Fibroblast of lung (primary cell): ENCODE results near the gene CCDC102B. TPM values are rescaled to one million over a fixed set of nuclear protein-coding genes. Genes with fewer than 3 reads are reported as not detected.

ENCODE experiments used
- DNase-seq, 2 donors: peaks; one replicate each; pipeline versions ENCODE4 v3.0.0 to v3.0.0-alpha.2; 2010; ENCODE audit warnings: low read depth in 2 of 2
- H2AFZ ChIP-seq: 2 replicates; pipeline ENCODE4 v1.5.1; 2012; ENCODE audit warnings: low read length, control low read depth, inconsistent platforms
- H3K27ac ChIP-seq: 2 replicates; pipeline ENCODE4 v1.5.1; 2011; ENCODE audit warnings: low read length, control low read depth; ENCODE audit not compliant: insufficient read depth
- H3K27me3 ChIP-seq: 2 replicates; pipeline ENCODE4 v1.5.1; 2011; ENCODE audit warnings: mild to moderate bottlenecking, low read length; ENCODE audit not compliant: control insufficient read depth, insufficient read depth
- H3K36me3 ChIP-seq: 2 replicates; pipeline ENCODE4 v1.5.1; 2011; ENCODE audit warnings: low read length; ENCODE audit not compliant: control insufficient read depth, insufficient read depth
- H3K4me1 ChIP-seq: 2 replicates; pipeline ENCODE4 v1.5.1; 2011; ENCODE audit warnings: low read length; ENCODE audit not compliant: control insufficient read depth, insufficient read depth; ENCODE audit errors: extremely low read depth
- H3K4me2 ChIP-seq: 2 replicates; pipeline ENCODE4 v1.5.1; 2011; ENCODE audit warnings: low read length, control low read depth; ENCODE audit not compliant: insufficient read depth; ENCODE audit errors: extremely low read depth
- H3K4me3 ChIP-seq, 4 experiments: fragments of 200-600 bp in 1 of 4; sonication (generic) in 1 of 4; replicated peaks in 1 of 4; 2 replicates each; pipeline ENCODE4 v1.5.1; 2011 to 2016; ENCODE audit warnings: low read length in 4 of 4, low read depth in 3 of 4, mild to moderate bottlenecking in 3 of 4, control low read depth in 2 of 4, inconsistent platforms in 1 of 4, mixed read lengths in 1 of 4; ENCODE audit not compliant: insufficient read depth in 1 of 4; ENCODE audit errors: control extremely low read depth in 1 of 4
- H3K79me2 ChIP-seq: 2 replicates; pipeline ENCODE4 v1.5.1; 2012; ENCODE audit warnings: mild to moderate bottlenecking, low read length, inconsistent platforms; ENCODE audit not compliant: control insufficient read depth, insufficient read depth
- H3K9ac ChIP-seq: 2 replicates; pipeline ENCODE4 v1.5.1; 2011; ENCODE audit warnings: mild to moderate bottlenecking, low read length, control low read depth; ENCODE audit not compliant: insufficient read depth
- H3K9me3 ChIP-seq: 2 replicates; pipeline ENCODE4 v1.5.1; 2012; ENCODE audit warnings: low read depth, low read length; ENCODE audit not compliant: control insufficient read depth, insufficient read depth
- H4K20me1 ChIP-seq: 2 replicates; pipeline ENCODE4 v1.5.1; 2011; ENCODE audit warnings: low read length; ENCODE audit not compliant: control insufficient read depth, insufficient read depth; ENCODE audit errors: extremely low read depth
- CTCF ChIP-seq, 2 donors: IDR thresholded peaks in 1 of 2; conservative IDR thresholded peaks in 1 of 2; 1 replicate in 1 of 2; 2 replicates in 1 of 2; pipeline ENCODE4 v1.5.1; 2011 to 2012; ENCODE audit warnings: low read length in 2 of 2, control low read depth in 1 of 2, inconsistent platforms in 1 of 2, low read depth in 1 of 2, mild to moderate bottlenecking in 1 of 2
- EZH2 ChIP-seq: IDR thresholded peaks from 2 replicates; pipeline ENCODE4 v1.5.1; 2012; ENCODE audit warnings: low read length, control low read depth, mild to moderate bottlenecking; ENCODE audit errors: missing control alignments
- polyA plus RNA-seq, 2 donors: library from polyadenylated mRNA; depleted of rRNA in 1 of 2; stranded (reverse) in 1 of 2; unstranded in 1 of 2; fragments of >200 nt; gene quantifications; 2 replicates each; pipeline ENCODE4 v1.2.1, GENCODE V29; 2011 to 2012; ENCODE audit warnings: missing spikeins in 1 of 2
- total RNA-seq: library from RNA; depleted of rRNA; stranded (reverse); fragments of >200 nt; gene quantifications from 2 replicates; pipeline ENCODE4 v1.2.1, GENCODE V29; 2014

Gene CCDC102B
- total and polyA plus RNA-seq, 2 donors (not counting 1 experiment from before 2014, with no cell fraction given): 33.7 to 35.3 TPM

DNA sequence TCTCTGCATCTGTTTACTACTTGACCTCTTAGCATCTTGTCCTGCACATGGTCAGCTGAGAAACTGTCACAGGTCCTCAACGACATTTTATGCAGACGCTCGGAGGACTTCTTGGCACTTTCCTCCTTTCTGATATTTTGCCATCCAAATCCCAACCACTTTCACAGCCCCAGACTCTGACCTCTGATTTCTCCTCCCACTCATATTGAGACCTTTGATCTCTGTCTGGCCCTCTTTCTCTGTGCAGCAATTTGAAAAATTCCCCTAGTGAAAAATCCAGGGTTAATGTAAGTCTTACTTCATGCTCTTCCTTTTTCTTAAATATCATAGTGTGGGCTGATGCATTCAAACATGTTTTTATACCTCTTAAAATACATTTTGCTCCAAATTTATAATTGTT lies 273.8 kb downstream of the CCDC102B start:
- no peak for DNase-seq
- Histone ChIP-seq H3K27me3 (no peaks in the 10 kb centered on the region), H2AFZ (no peak overlapping the region), H3K9me3 (no peaks in the 10 kb centered on the region), H3K79me2 (no peaks in the 10 kb centered on the region), H3K4me2 (no peak overlapping the region), H3K4me3 (no peak overlapping the region), H3K27ac (no peak overlapping the region), H3K4me1 (no peaks in the 10 kb centered on the region), H4K20me1 (no peaks in the 10 kb centered on the region), H3K9ac (no peak overlapping the region), H3K36me3 (no peaks in the 10 kb centered on the region)
- TF ChIP-seq CTCF (conservative IDR thresholded peaks at IDR 0.05 in 1 of 2, IDR thresholded peaks at IDR 0.05 in 1 of 2; ENCODE audit: low read depth in 1 of 2, low read length in 2 of 2) (no peak), EZH2 (no peak)

- H3K27ac ChIP-seq: no peak overlapping the region
- H4K20me1 ChIP-seq: no peaks in the 10 kb centered on the region
- no peak overlapping the region for H2AFZ ChIP-seq
- no peaks in the 10 kb centered on the region for H3K36me3 ChIP-seq
- H3K27me3 ChIP-seq: no peaks in the 10 kb centered on the region
- H3K4me2 ChIP-seq: no peak overlapping the region
- TF ChIP-seq EZH2: no peak
- TF ChIP-seq CTCF (conservative IDR thresholded peaks at IDR 0.05 in 1 of 2, IDR thresholded peaks at IDR 0.05 in 1 of 2; ENCODE audit: low read depth in 1 of 2, low read length in 2 of 2): no peak
- no peak overlapping the region for H3K9ac ChIP-seq
- no peak overlapping the region for H3K4me3 ChIP-seq
- no peak for DNase-seq
- H3K79me2 ChIP-seq: no peaks in the 10 kb centered on the region
- no peaks in the 10 kb centered on the region for H3K4me1 ChIP-seq
- no peaks in the 10 kb centered on the region for H3K9me3 ChIP-seq
Measured at GRCh38 chr18:69081846-69082245, 284.0 kb downstream of the CCDC102B start.

GRCh38 chr18:69082499-69082898 lies 284.6 kb downstream of the CCDC102B start:
- no peaks in the 10 kb centered on the region for H3K79me2 ChIP-seq
- H4K20me1 ChIP-seq: no peaks in the 10 kb centered on the region
- no peaks in the 10 kb centered on the region for H3K4me1 ChIP-seq
- no peaks in the 10 kb centered on the region for H3K36me3 ChIP-seq
- H3K9ac ChIP-seq: no peak overlapping the region
- TF ChIP-seq CTCF (conservative IDR thresholded peaks at IDR 0.05 in 1 of 2, IDR thresholded peaks at IDR 0.05 in 1 of 2; ENCODE audit: low read depth in 1 of 2, low read length in 2 of 2) (no peak), EZH2 (no peak)
- no peak for DNase-seq
- H3K4me3 ChIP-seq: no peak overlapping the region
- no peak overlapping the region for H3K27ac ChIP-seq
- no peak overlapping the region for H2AFZ ChIP-seq
- no peaks in the 10 kb centered on the region for H3K9me3 ChIP-seq
- H3K4me2 ChIP-seq: no peak overlapping the region
- H3K27me3 ChIP-seq: no peaks in the 10 kb centered on the region
